Endothelial cell (in vitro differentiated cells): Measurements from ENCODE around the gene RHBDL1. TPM values are rescaled to one million over a fixed set of nuclear protein-coding genes. Genes with fewer than 3 reads are reported as not detected.
A peak's percentile ranks its signal among the peaks of the same experiment; 100 is the strongest.

ENCODE experiments used
- DNase-seq: peaks from one replicate; pipeline ENCODE4 v3.0.0; 2021; ENCODE audit warnings: low spot score
- H3K27ac Mint-ChIP-seq: one replicate; pipeline ENCODE4 v1.8.0; 2021; ENCODE audit warnings: mixed read lengths, inconsistent platforms; ENCODE audit not compliant: unreplicated experiment
- H3K27me3 Mint-ChIP-seq: one replicate; pipeline ENCODE4 v1.8.0; 2021; ENCODE audit warnings: mild to moderate bottlenecking, moderate library complexity, mixed read lengths, inconsistent platforms; ENCODE audit not compliant: unreplicated experiment
- H3K36me3 Mint-ChIP-seq: one replicate; pipeline ENCODE4 v1.8.0; 2021; ENCODE audit warnings: mild to moderate bottlenecking, low read depth, mixed read lengths, inconsistent platforms; ENCODE audit not compliant: unreplicated experiment
- H3K4me1 Mint-ChIP-seq: one replicate; pipeline ENCODE4 v1.8.0; 2021; ENCODE audit warnings: mild to moderate bottlenecking, mixed read lengths, inconsistent platforms; ENCODE audit not compliant: unreplicated experiment
- H3K4me3 Mint-ChIP-seq: one replicate; pipeline ENCODE4 v1.8.0; 2021; ENCODE audit warnings: mild to moderate bottlenecking, mixed read lengths, inconsistent platforms; ENCODE audit not compliant: unreplicated experiment
- H3K9me3 Mint-ChIP-seq: one replicate; pipeline ENCODE4 v1.8.0; 2021; ENCODE audit warnings: mixed read lengths, inconsistent platforms; ENCODE audit not compliant: unreplicated experiment
- CTCF ChIP-seq: fragments of 200-600 bp; sonication (generic); IDR thresholded peaks from one replicate; pipeline ENCODE4 v1.5.0; 2021; ENCODE audit warnings: antibody characterized with exemption; ENCODE audit not compliant: unreplicated experiment
- total RNA-seq: library from RNA; stranded (reverse); fragmentation: NEBNext Ultra II Directional; extraction: Animal tissue kit (Norgen Biotek cat#: 25700); gene quantifications from one replicate; pipeline ENCODE4 v1.2.1, GENCODE V29; 2021; ENCODE audit not compliant: unreplicated experiment

RHBDL1 gene
- total RNA-seq, 1 donor from 2014 or later, result 1.6 TPM

- Mint-ChIP-seq H3K27me3 (peaks cover 27% of the 10 kb centered on the region), H3K36me3 (no peaks in the 10 kb centered on the region), H3K4me3 (no peak overlapping the region)
These were observed 34.4 kb downstream of the RHBDL1 start for GRCh38 chr16:709566-710499.

GRCh38 chr16:710500-711075 is 35.1 kb downstream of the RHBDL1 start:
- peaks cover 27% of the 10 kb centered on the region for H3K27me3 Mint-ChIP-seq

More at GRCh38 chr16:709566-710499, 34.4 kb downstream of the RHBDL1 start:
- no peaks in the 10 kb centered on the region for H3K9me3 Mint-ChIP-seq
- DNase-seq, result no peak
- TF ChIP-seq CTCF, result no peak
- no peaks in the 10 kb centered on the region for H3K4me1 Mint-ChIP-seq
- no peak overlapping the region for H3K27ac Mint-ChIP-seq

GRCh38 chr16:711084-711483 is 35.6 kb downstream of the RHBDL1 start:
- no peak for TF ChIP-seq CTCF
- H3K4me1 Mint-ChIP-seq, result no peaks in the 10 kb centered on the region
- DNase-seq, result no peak
- H3K9me3 Mint-ChIP-seq, result no peaks in the 10 kb centered on the region
- H3K4me3 Mint-ChIP-seq, result no peak overlapping the region
- H3K27ac Mint-ChIP-seq, result no peak overlapping the region
- peaks cover 27% of the 10 kb centered on the region for H3K27me3 Mint-ChIP-seq
- no peaks in the 10 kb centered on the region for H3K36me3 Mint-ChIP-seq

More at GRCh38 chr16:710500-711075, 35.1 kb downstream of the RHBDL1 start:
- no peak overlapping the region for H3K4me3 Mint-ChIP-seq
- no peak overlapping the region for H3K27ac Mint-ChIP-seq
- TF ChIP-seq CTCF, result no peak
- H3K4me1 Mint-ChIP-seq, result no peaks in the 10 kb centered on the region
- H3K9me3 Mint-ChIP-seq, result no peaks in the 10 kb centered on the region
- DNase-seq, result no peak
- no peaks in the 10 kb centered on the region for H3K36me3 Mint-ChIP-seq

DNA sequence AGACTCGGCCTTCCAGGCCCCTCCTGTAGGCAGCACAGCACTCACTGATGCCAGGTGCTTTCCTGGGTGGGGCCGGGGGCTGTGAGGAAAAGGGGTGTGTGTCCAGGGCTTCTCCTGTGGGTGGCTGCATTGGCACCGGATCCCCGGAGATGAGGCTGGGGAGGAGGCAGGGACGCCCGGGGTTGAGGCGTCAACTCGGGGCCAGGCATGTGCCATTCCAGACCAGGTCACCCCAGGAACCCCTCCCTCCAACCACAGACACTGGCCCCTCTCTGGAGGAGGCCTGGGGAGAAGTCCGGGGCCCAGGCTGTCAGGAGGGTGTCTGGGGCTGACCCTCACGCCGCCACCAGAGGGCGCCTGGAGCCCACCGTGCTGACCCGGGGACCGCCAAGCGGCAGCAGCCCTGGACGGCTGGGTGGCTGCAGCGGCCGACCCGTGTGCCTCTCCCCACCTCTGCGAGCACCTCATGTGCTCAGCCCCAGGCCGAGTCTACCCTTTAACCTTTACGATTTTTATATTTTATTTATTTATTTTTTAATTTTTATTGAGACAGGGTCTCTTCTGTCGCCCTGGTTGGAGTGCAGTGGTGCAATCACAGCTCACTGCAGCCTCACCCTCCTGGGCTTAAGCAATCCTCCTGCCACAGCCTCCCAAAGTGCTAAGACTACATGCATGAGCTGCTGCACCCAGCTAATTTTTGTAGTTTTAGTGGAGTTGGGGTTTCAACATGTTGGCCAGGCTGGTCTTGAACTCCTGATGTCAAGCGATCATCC is 36.3 kb downstream of the RHBDL1 start:
- Mint-ChIP-seq H3K27me3 (peaks cover 25% of the 10 kb centered on the region), H3K4me1 (no peaks in the 10 kb centered on the region), H3K9me3 (no peaks in the 10 kb centered on the region), H3K4me3 (no peak overlapping the region), H3K36me3 (no peaks in the 10 kb centered on the region), H3K27ac (no peak overlapping the region)
- DNase-seq, result peak; percentile 92
- TF ChIP-seq CTCF, result peak; percentile 82
